HL-60 (cell line): ENCODE measurements around the gene UNC5C.

Experiments
- DNase-seq, 2 experiments: peaks; one replicate each; pipeline ENCODE4 v3.0.0-alpha.2; 2010 to 2020; ENCODE audit warnings: low read depth in 1 of 2, low spot score in 1 of 2
- H3K27ac ChIP-seq: fragments of 250-450 bp; sonication (Bioruptor Pico); replicated peaks from 2 replicates; pipeline ENCODE4 v1.5.1; 2020; ENCODE audit warnings: mild to moderate bottlenecking, moderate library complexity
- H3K27me3 ChIP-seq: fragments of 250-450 bp; sonication (Bioruptor Pico); 2 replicates; pipeline ENCODE4 v1.5.1; 2021; ENCODE audit warnings: mild to moderate bottlenecking, moderate library complexity; ENCODE audit not compliant: insufficient read depth, poor library complexity, severe bottlenecking
- H3K4me3 ChIP-seq: replicated peaks from 2 replicates; pipeline ENCODE4 v1.5.1; 2011; ENCODE audit warnings: mild to moderate bottlenecking, control low read depth, low read length; ENCODE audit not compliant: insufficient read depth
- CTCF ChIP-seq: IDR thresholded peaks from one replicate; pipeline ENCODE4 v1.5.1; 2011; ENCODE audit warnings: low read length, control low read depth, inconsistent platforms; ENCODE audit not compliant: insufficient read depth
- GABPA ChIP-seq: IDR thresholded peaks from 2 replicates; pipeline ENCODE4 v1.6.1; 2012; ENCODE audit warnings: low read depth
- POLR2AphosphoS5 ChIP-seq: IDR thresholded peaks from 2 replicates; pipeline ENCODE4 v1.6.1; 2012; ENCODE audit warnings: low read depth
- REST ChIP-seq: IDR thresholded peaks from 2 replicates; pipeline ENCODE4 v1.6.1; 2012; ENCODE audit warnings: low read depth; ENCODE audit not compliant: insufficient replicate concordance
- SPI1 ChIP-seq: IDR thresholded peaks from 2 replicates; pipeline ENCODE4 v1.6.1; 2012; ENCODE audit warnings: low read depth, mild to moderate bottlenecking, borderline replicate concordance

Gene UNC5C

GRCh38 chr4:95319169-95319568 is 229.6 kb downstream of the UNC5C start:
- Histone ChIP-seq H3K27me3 (no peaks in the 10 kb centered on the region), H3K27ac (no peak overlapping the region), H3K4me3 (no peak overlapping the region)
- no peak for DNase-seq
- TF ChIP-seq SPI1, result no peak

GRCh38 chr4:95318483-95318882 is 230.3 kb downstream of the UNC5C start:
- Histone ChIP-seq H3K27ac (no peak overlapping the region), H3K27me3 (no peaks in the 10 kb centered on the region), H3K4me3 (no peak overlapping the region)
- no peak for DNase-seq
- no peak for TF ChIP-seq REST
- no peak for TF ChIP-seq GABPA
- no peak for TF ChIP-seq CTCF
- no peak for TF ChIP-seq SPI1
- TF ChIP-seq POLR2AphosphoS5, result no peak

- H3K27me3 ChIP-seq, result no peaks in the 10 kb centered on the region
- no peak overlapping the region for H3K4me3 ChIP-seq
- DNase-seq, result no peak
- H3K27ac ChIP-seq, result no peak overlapping the region
- TF ChIP-seq SPI1, result no peak
- no peak for TF ChIP-seq REST
- no peak for TF ChIP-seq POLR2AphosphoS5
- no peak for TF ChIP-seq GABPA
- no peak for TF ChIP-seq CTCF
Observed at GRCh38 chr4:95318044-95318443, 230.7 kb downstream of the UNC5C start.

GRCh38 chr4:95317085-95317793 is 231.5 kb downstream of the UNC5C start:
- TF ChIP-seq SPI1 (no peak), GABPA (no peak), REST (no peak), POLR2AphosphoS5 (no peak), CTCF (no peak)
- H3K27ac ChIP-seq, result no peak overlapping the region
- H3K27me3 ChIP-seq, result no peaks in the 10 kb centered on the region
- no peak overlapping the region for H3K4me3 ChIP-seq
- DNase-seq, result no peak
